BLaER1 (cell line): Measurements from ENCODE around the gene SLIT3.

Source experiments
- H3K27ac ChIP-seq: shearing (Covaris generic); formaldehyde crosslinking; 2 replicates; pipeline ENCODE4 v1.8.1; 2022
- H3K27me3 ChIP-seq: shearing (Covaris generic); formaldehyde crosslinking; 2 replicates; pipeline ENCODE4 v1.8.1; 2022
- H3K36me3 ChIP-seq: shearing (Covaris generic); formaldehyde crosslinking; 2 replicates; pipeline ENCODE4 v1.8.1; 2022
- H3K4me1 ChIP-seq: shearing (Covaris generic); formaldehyde crosslinking; 2 replicates; pipeline ENCODE4 v1.8.1; 2022
- H3K4me2 ChIP-seq: shearing (Covaris generic); formaldehyde crosslinking; 2 replicates; pipeline ENCODE4 v1.8.1; 2022
- H3K4me3 ChIP-seq: shearing (Covaris generic); formaldehyde crosslinking; 2 replicates; pipeline ENCODE4 v1.8.1; 2022
- H3K9ac ChIP-seq: shearing (Covaris generic); formaldehyde crosslinking; 2 replicates; pipeline ENCODE4 v1.8.1; 2022
- H3K9me3 ChIP-seq: shearing (Covaris generic); formaldehyde crosslinking; 2 replicates; pipeline ENCODE4 v1.8.1; 2022
- H4K20me1 ChIP-seq: shearing (Covaris generic); formaldehyde crosslinking; 2 replicates; pipeline ENCODE4 v1.8.1; 2022
- Cebpa-rat ChIP-seq: shearing (Covaris generic); IDR thresholded peaks from 2 replicates; pipeline ENCODE4 v1.8.1; 2022

SLIT3 gene

DNA sequence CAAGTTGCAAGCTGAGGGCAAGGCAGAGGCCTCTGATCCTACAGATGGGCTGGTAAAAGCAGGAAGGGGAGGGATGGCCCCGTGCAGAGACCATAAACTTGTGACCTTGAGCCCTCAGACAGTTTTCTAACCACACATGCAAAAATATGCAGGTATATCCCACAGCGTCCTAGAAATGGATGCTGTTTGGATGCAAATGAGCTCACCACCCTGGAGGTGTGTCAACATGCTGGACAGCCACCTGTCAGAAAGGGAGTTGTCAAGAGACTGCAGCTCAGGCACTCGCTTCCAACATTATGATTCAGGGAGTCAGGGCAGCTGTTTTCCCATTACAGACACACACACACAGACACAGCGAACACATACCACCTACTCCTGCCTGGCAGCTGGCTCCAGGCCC is 624.4 kb downstream of the SLIT3 start:
- no peaks in the 10 kb centered on the region for H4K20me1 ChIP-seq
- no peak for TF ChIP-seq Cebpa-rat
- no peaks in the 10 kb centered on the region for H3K4me1 ChIP-seq
- H3K4me2 ChIP-seq, result no peak overlapping the region
- H3K9ac ChIP-seq, result no peak overlapping the region
- no peaks in the 10 kb centered on the region for H3K27me3 ChIP-seq
- H3K9me3 ChIP-seq, result no peaks in the 10 kb centered on the region
- H3K27ac ChIP-seq, result no peak overlapping the region
- H3K4me3 ChIP-seq, result no peak overlapping the region
- no peaks in the 10 kb centered on the region for H3K36me3 ChIP-seq

DNA sequence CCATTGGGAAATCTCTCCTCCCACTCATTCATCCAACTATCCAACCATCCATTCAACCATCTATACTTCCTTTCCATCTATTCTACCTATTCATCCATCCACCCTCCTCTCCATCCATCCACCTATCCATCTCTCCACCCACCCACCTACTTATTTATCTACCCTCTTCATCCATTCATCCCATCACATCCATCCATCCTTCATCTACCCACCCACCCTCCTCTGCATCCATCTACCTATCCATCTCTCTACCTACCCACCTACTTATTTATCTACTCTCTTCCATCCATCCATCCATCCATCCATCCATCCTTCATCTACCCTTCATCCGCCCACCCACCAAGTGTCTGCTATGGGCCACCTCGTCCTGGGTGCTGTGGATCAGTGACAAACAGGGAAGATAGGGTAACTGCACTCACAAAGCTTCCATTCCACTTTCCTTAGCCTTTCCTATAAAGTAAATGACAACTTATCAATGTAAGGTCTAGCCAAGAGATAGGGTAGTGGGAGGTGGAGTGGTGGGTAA is 625.0 kb downstream of the SLIT3 start:
- Histone ChIP-seq H3K27ac (no peak overlapping the region), H3K27me3 (no peaks in the 10 kb centered on the region), H3K4me2 (no peak overlapping the region), H3K4me3 (no peak overlapping the region), H3K4me1 (no peaks in the 10 kb centered on the region), H3K9me3 (no peaks in the 10 kb centered on the region), H4K20me1 (no peaks in the 10 kb centered on the region), H3K36me3 (no peaks in the 10 kb centered on the region), H3K9ac (no peak overlapping the region)
- no peak for TF ChIP-seq Cebpa-rat

DNA sequence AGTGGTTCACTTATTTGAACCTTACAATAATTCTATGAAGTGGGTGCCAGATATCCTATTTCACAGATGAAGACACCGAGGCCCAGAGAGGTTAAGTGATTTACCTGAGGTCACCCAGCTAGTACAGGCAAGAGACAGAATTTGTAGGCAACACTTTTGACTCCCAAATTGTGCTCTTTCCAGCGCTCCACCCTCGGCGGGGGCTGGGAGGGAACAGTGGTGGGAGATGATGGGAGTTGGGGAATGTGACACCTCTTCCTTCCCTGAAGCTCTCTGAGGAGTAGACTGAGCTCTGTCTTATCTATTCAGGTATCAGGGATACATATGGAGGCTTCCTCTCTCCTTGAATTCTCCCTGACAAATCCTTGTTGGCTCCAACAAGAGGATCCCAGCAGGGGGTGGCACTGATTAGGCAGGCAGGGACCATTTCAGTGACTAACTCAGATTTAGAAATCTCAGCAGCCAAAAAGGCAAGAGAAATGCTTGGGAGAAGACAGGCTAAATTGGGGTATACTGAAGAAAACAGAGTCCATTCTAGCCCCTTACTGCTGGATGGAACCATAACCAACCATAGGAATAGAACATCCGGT is 626.0 kb downstream of the SLIT3 start:
- no peak for TF ChIP-seq Cebpa-rat
- H3K9me3 ChIP-seq, result no peaks in the 10 kb centered on the region

DNA sequence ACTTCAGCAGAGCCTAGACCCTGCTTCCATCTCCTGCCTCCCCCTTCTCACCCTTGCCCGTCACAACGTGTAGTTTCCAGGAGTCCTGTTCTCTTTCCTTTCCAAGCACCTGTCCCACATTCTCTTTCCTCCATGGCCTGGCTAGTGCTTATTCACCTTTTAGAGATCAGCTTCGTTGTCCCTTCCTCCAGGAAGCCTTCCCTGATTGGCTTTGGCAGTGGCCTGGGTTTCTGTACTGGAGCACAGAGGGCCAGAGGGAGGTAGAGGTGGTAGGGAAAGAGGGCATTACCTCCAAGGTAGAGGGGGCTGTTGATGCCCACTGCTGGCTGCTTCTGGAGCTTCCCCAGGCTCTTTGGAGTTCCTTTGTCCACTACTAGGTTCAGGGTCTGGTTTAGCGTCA is 628.1 kb downstream of the SLIT3 start:
- Histone ChIP-seq H3K9me3 (no peaks in the 10 kb centered on the region), H3K4me3 (no peak overlapping the region), H3K4me1 (no peaks in the 10 kb centered on the region), H3K27me3 (no peaks in the 10 kb centered on the region), H3K9ac (no peak overlapping the region), H3K4me2 (no peak overlapping the region), H4K20me1 (no peaks in the 10 kb centered on the region), H3K27ac (no peak overlapping the region), H3K36me3 (no peaks in the 10 kb centered on the region)
- TF ChIP-seq Cebpa-rat, result no peak

More for the DNA sequence above, 626.0 kb downstream of the SLIT3 start:
- Histone ChIP-seq H3K4me1 (no peaks in the 10 kb centered on the region), H3K9ac (no peak overlapping the region), H3K27ac (no peak overlapping the region), H3K36me3 (no peaks in the 10 kb centered on the region), H4K20me1 (no peaks in the 10 kb centered on the region), H3K4me2 (no peak overlapping the region), H3K4me3 (no peak overlapping the region), H3K27me3 (no peaks in the 10 kb centered on the region)

DNA sequence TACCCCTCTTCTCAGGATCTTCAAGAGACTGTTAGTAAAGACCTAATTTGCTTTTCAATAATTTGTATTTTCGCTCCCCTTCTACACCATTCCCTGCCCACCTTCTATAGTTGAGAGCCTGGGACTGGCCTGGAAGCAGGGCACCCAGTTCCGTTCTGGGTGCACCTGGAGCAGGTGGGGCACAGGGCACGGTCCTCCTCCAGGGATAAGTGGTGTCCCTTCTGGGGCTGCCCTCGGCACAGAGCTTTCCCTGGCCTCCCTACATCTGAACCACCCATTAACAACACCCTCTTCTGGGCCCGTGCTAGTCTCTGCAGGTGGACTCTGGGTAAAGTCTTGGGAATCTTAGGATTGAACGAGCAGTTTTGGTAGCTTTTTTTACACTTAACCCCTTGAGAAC is 628.9 kb downstream of the SLIT3 start:
- H3K27me3 ChIP-seq, result no peaks in the 10 kb centered on the region
- no peaks in the 10 kb centered on the region for H4K20me1 ChIP-seq
- H3K4me2 ChIP-seq, result no peak overlapping the region
- no peaks in the 10 kb centered on the region for H3K4me1 ChIP-seq
- no peaks in the 10 kb centered on the region for H3K9me3 ChIP-seq
- TF ChIP-seq Cebpa-rat, result no peak
- H3K9ac ChIP-seq, result no peak overlapping the region
- no peak overlapping the region for H3K27ac ChIP-seq
- H3K4me3 ChIP-seq, result no peak overlapping the region
- no peaks in the 10 kb centered on the region for H3K36me3 ChIP-seq

DNA sequence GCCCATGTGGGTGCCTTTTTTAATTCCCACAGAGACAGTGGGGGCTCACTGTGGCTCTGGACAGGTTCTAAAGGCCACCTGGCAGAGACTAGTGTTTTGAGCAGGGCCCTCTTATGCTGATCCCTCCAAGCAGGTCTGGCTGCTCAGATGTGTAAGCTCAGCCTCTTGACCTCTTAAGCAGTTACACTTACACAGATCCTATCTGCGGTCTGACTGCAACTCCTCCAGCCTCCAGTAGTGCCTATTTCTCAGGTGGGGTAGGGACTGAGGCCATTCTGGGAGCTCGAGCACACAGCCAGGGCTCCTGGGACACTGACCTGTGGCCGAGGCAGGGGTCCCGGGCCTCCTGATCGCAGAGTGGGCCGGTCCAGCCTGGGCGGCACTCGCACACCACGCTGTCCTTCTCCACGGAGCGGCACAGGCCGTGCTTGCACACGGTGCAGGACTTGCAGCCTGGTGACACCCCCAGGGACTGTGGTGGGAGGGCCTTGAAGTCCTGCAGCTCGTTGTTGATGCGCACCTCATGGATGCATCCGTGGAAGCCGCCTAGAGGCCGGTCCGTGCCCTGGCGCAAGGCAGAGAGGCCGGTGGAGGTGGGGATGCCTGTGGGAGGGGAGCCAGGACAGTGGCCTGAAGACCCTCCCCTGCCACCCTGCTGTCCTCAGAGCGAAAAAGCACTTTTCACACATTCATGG is 629.9 kb downstream of the SLIT3 start:
- H3K36me3 ChIP-seq, result no peaks in the 10 kb centered on the region
- no peaks in the 10 kb centered on the region for H4K20me1 ChIP-seq
- no peaks in the 10 kb centered on the region for H3K4me1 ChIP-seq
- no peak overlapping the region for H3K9ac ChIP-seq
- no peak overlapping the region for H3K4me2 ChIP-seq
- no peaks in the 10 kb centered on the region for H3K27me3 ChIP-seq
- H3K4me3 ChIP-seq, result no peak overlapping the region
- H3K9me3 ChIP-seq, result no peaks in the 10 kb centered on the region
- no peak for TF ChIP-seq Cebpa-rat
- H3K27ac ChIP-seq, result no peak overlapping the region

DNA sequence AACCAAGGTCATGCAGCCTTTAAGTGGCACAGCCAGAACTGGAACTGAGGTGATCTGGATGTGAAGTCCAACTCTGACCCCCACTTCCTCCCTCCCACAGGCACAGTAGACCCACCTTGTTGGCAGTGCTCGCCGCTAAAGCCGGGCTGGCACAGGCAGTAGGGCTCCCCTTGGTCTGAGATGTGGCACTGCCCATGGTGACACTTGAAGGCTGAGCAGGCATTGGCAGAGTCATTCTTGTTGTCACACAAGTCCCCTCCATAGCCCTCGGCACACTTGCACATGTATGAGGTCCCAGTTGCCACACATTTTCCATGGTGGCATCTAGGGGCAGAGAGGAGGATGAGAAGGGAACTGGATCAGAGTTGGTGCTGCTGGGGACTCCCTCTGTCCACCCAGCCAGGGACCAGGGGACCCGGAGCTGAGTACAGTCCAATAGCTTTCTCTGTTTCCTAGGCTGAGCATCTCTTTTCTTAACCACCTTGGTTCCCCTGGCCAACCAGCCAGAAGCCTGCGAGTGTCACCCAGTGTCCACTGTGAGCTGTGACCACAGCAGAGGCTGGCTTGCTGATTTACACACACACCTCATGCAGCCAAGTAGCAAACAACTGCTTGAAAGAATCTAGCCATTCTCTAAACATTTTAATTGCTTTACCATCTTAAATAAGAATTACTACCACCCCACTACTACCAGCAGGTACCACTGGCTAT is 631.1 kb downstream of the SLIT3 start:
- TF ChIP-seq Cebpa-rat, result no peak
- Histone ChIP-seq H3K9ac (no peak overlapping the region), H3K27me3 (no peaks in the 10 kb centered on the region), H3K9me3 (no peaks in the 10 kb centered on the region), H3K36me3 (no peaks in the 10 kb centered on the region), H4K20me1 (no peaks in the 10 kb centered on the region), H3K4me3 (no peak overlapping the region), H3K4me1 (no peaks in the 10 kb centered on the region), H3K27ac (no peak overlapping the region), H3K4me2 (no peak overlapping the region)

DNA sequence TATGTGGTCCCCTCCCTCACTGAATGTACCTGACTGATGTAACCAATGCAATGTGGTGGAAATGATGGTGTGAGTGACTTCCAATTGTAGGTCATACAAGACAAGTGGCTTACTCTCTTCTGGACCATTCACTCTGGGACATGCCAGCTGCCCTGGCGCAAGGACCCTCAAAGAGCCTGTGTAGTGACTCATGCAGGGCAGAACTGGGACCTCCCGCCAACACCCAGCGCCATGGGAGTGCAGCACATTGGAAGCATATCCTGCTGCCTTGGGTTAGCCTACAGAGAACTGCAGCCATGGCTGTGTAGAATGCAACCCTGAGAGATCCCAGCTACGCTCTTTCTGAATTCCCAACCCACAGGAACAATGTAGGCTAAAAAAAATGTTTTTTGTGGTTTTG is 631.8 kb downstream of the SLIT3 start:
- Histone ChIP-seq H3K4me2 (no peak overlapping the region), H3K9me3 (no peaks in the 10 kb centered on the region), H3K36me3 (no peaks in the 10 kb centered on the region), H3K27me3 (no peaks in the 10 kb centered on the region), H3K9ac (no peak overlapping the region), H3K27ac (no peak overlapping the region), H4K20me1 (no peaks in the 10 kb centered on the region), H3K4me1 (no peaks in the 10 kb centered on the region), H3K4me3 (no peak overlapping the region)
- no peak for TF ChIP-seq Cebpa-rat

DNA sequence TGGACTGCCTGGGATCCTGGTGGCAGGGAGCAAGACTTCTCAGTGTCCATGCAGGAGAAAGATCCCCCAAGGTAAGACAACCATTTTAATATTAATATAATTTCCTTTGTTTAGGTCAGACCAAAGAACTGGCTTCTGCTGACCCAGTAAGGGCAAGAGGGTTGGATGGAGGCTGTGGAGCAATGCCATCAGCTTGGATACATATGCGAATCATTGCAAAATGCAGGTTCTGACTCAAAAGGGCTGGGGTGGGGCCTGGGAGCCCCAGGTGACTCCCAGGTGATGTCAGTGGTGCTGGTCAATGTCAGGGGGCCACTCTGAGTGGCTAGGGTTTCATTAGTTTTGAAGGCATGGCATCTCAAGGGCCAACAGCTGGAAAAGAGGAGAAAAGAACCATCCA is 632.9 kb downstream of the SLIT3 start:
- Histone ChIP-seq H3K27ac (no peak overlapping the region), H4K20me1 (no peaks in the 10 kb centered on the region), H3K4me2 (no peak overlapping the region), H3K4me1 (peaks cover 9% of the 10 kb centered on the region), H3K9me3 (no peaks in the 10 kb centered on the region), H3K9ac (no peak overlapping the region), H3K36me3 (no peaks in the 10 kb centered on the region), H3K4me3 (no peak overlapping the region), H3K27me3 (no peaks in the 10 kb centered on the region)
- no peak for TF ChIP-seq Cebpa-rat

DNA sequence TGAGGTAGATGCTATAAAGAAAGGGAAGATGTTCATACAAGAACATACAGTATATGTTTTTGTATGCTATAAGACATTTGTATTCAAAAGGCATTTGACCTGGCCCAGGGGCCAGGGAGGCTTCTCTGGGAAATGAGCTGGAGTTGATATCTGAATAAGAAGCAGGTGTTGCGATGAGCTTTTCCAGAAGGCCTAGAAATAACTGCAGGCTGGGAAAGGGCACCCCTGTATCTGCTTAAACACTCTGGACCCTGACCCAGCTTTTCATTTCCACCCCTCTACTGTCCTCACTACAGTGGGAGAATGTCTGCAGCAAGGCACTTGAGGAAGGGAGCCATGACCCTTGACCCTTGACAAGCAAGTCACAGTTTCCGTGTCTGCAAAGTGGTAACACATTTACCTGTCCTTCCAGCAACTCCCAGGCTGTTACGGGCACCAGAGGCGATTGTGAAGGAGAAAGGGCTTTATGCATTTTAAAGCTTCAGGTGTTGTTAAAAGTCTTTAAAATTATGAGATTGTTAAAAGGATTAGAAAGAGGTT is 633.6 kb downstream of the SLIT3 start:
- Histone ChIP-seq H3K9me3 (no peaks in the 10 kb centered on the region), H3K36me3 (no peaks in the 10 kb centered on the region), H3K4me3 (no peak overlapping the region), H3K9ac (no peak overlapping the region), H4K20me1 (no peaks in the 10 kb centered on the region), H3K27me3 (no peaks in the 10 kb centered on the region), H3K27ac (no peak overlapping the region), H3K4me1 (peaks cover 12% of the 10 kb centered on the region), H3K4me2 (no peak overlapping the region)
- no peak for TF ChIP-seq Cebpa-rat
